ENCODE results near the gene GPR137B. TPM values are rescaled to one million over a fixed set of nuclear protein-coding genes. Genes with fewer than 3 reads are reported as not detected.
"Not testable (repeated sequence)": the region's sequence is repeated elsewhere in the genome, so short reads cannot be mapped to it uniquely, and the experiment has no call there.

Gene GPR137B
- total RNA-seq, 1 experiment from 2014 or later: 7.1 TPM

GRCh38 chr1:236179634-236180033, 37.3 kb downstream of the GPR137B start:
- no peak overlapping the region for H3K27ac ChIP-seq (ENCODE audit: low read depth, low read length, poor library complexity, severe bottlenecking)
- H3K4me1 ChIP-seq (ENCODE audit: insufficient read depth, low read length, poor library complexity, severe bottlenecking): no peaks in the 10 kb centered on the region
- intact Hi-C loops (cut with micrococcal nuclease; ENCODE audit: unreplicated experiment): no loop called here
- no peaks in the 10 kb centered on the region for H3K9me3 ChIP-seq (ENCODE audit: low read depth, low read length, poor library complexity, severe bottlenecking)
- TF ChIP-seq EZH2 (IDR thresholded peaks at IDR 0.05; ENCODE audit: borderline replicate concordance, low read depth, low read length, poor library complexity, severe bottlenecking) (no peak), CTCF (conservative IDR thresholded peaks at IDR 0.05; ENCODE audit: low read depth, low read length) (no peak)
- DNase-seq (ENCODE audit: low spot score): no peak
- H3K27me3 ChIP-seq (replicated peaks; ENCODE audit: insufficient read depth, low read depth, low read length, poor library complexity): no peaks in the 10 kb centered on the region
- no peaks in the 10 kb centered on the region for H3K36me3 ChIP-seq (ENCODE audit: insufficient read depth, low read length, poor library complexity, severe bottlenecking)
- H3K4me3 ChIP-seq (ENCODE audit: low read depth, low read length, poor library complexity, severe bottlenecking): no peak overlapping the region
- CTCF ChIA-PET: no interaction called here
- no TSS peak for BruUV-seq (replicated peaks)
- POLR2A ChIA-PET (ENCODE audit: low non-redundant PET): no interaction called here

GRCh38 chr1:236181059-236181458, 38.7 kb downstream of the GPR137B start:
- Histone ChIP-seq H3K36me3 (ENCODE audit: insufficient read depth, low read length, poor library complexity, severe bottlenecking) (no peaks in the 10 kb centered on the region), H3K4me1 (ENCODE audit: insufficient read depth, low read length, poor library complexity, severe bottlenecking) (no peaks in the 10 kb centered on the region), H3K4me3 (ENCODE audit: low read depth, low read length, poor library complexity, severe bottlenecking) (no peak overlapping the region), H3K27me3 (replicated peaks; ENCODE audit: insufficient read depth, low read depth, low read length, poor library complexity) (no peaks in the 10 kb centered on the region), H3K9me3 (ENCODE audit: low read depth, low read length, poor library complexity, severe bottlenecking) (no peaks in the 10 kb centered on the region), H3K27ac (ENCODE audit: low read depth, low read length, poor library complexity, severe bottlenecking) (no peak overlapping the region)
- no TSS peak for BruUV-seq (replicated peaks)
- TF ChIP-seq EZH2 (IDR thresholded peaks at IDR 0.05; ENCODE audit: borderline replicate concordance, low read depth, low read length, poor library complexity, severe bottlenecking) (no peak), CTCF (conservative IDR thresholded peaks at IDR 0.05; ENCODE audit: low read depth, low read length) (no peak)
- ChIA-PET CTCF (no interaction called here), POLR2A (ENCODE audit: low non-redundant PET) (no interaction called here)
- intact Hi-C loops (cut with micrococcal nuclease; ENCODE audit: unreplicated experiment): no loop called here
- no peak for DNase-seq (ENCODE audit: low spot score)

GRCh38 chr1:236185687-236186086, 43.3 kb downstream of the GPR137B start:
- peak; percentile 1 for DNase-seq (ENCODE audit: low spot score)
- Histone ChIP-seq H3K36me3 (ENCODE audit: insufficient read depth, low read length, poor library complexity, severe bottlenecking) (no peaks in the 10 kb centered on the region), H3K9me3 (ENCODE audit: low read depth, low read length, poor library complexity, severe bottlenecking) (no peaks in the 10 kb centered on the region), H3K4me1 (ENCODE audit: insufficient read depth, low read length, poor library complexity, severe bottlenecking) (no peaks in the 10 kb centered on the region), H3K27me3 (replicated peaks; ENCODE audit: insufficient read depth, low read depth, low read length, poor library complexity) (no peaks in the 10 kb centered on the region), H3K4me3 (ENCODE audit: low read depth, low read length, poor library complexity, severe bottlenecking) (no peak overlapping the region), H3K27ac (ENCODE audit: low read depth, low read length, poor library complexity, severe bottlenecking) (no peak overlapping the region)
- ChIA-PET POLR2A (ENCODE audit: low non-redundant PET) (no interaction called here), CTCF (no interaction called here)
- no TSS peak for BruUV-seq (replicated peaks)
- TF ChIP-seq CTCF (conservative IDR thresholded peaks at IDR 0.05; ENCODE audit: low read depth, low read length) (no peak), EZH2 (IDR thresholded peaks at IDR 0.05; ENCODE audit: borderline replicate concordance, low read depth, low read length, poor library complexity, severe bottlenecking) (no peak)
- intact Hi-C loops (cut with micrococcal nuclease; ENCODE audit: unreplicated experiment): no loop called here

GRCh38 chr1:236186471-236186870, 44.1 kb downstream of the GPR137B start:
- H3K27me3 ChIP-seq (replicated peaks; ENCODE audit: insufficient read depth, low read depth, low read length, poor library complexity); POLR2A ChIA-PET (ENCODE audit: low non-redundant PET); DNase-seq (ENCODE audit: low spot score); H3K4me3 ChIP-seq (ENCODE audit: low read depth, low read length, poor library complexity, severe bottlenecking); H3K9me3 ChIP-seq (ENCODE audit: low read depth, low read length, poor library complexity, severe bottlenecking); H3K36me3 ChIP-seq (ENCODE audit: insufficient read depth, low read length, poor library complexity, severe bottlenecking); intact Hi-C loops (cut with micrococcal nuclease; ENCODE audit: unreplicated experiment); BruUV-seq (replicated peaks); H3K27ac ChIP-seq (ENCODE audit: low read depth, low read length, poor library complexity, severe bottlenecking); H3K4me1 ChIP-seq (ENCODE audit: insufficient read depth, low read length, poor library complexity, severe bottlenecking); CTCF ChIA-PET: not testable (repeated sequence)

- H3K4me3 ChIP-seq (ENCODE audit: low read depth, low read length, poor library complexity, severe bottlenecking); POLR2A ChIA-PET (ENCODE audit: low non-redundant PET); H3K36me3 ChIP-seq (ENCODE audit: insufficient read depth, low read length, poor library complexity, severe bottlenecking); CTCF ChIA-PET; H3K4me1 ChIP-seq (ENCODE audit: insufficient read depth, low read length, poor library complexity, severe bottlenecking); DNase-seq (ENCODE audit: low spot score); BruUV-seq (replicated peaks); H3K27me3 ChIP-seq (replicated peaks; ENCODE audit: insufficient read depth, low read depth, low read length, poor library complexity); intact Hi-C loops (cut with micrococcal nuclease; ENCODE audit: unreplicated experiment); H3K9me3 ChIP-seq (ENCODE audit: low read depth, low read length, poor library complexity, severe bottlenecking); H3K27ac ChIP-seq (ENCODE audit: low read depth, low read length, poor library complexity, severe bottlenecking): not testable (repeated sequence)
Measured at GRCh38 chr1:236188084-236188483, 45.7 kb downstream of the GPR137B start.

Measured in A673 (cell line).